ENCODE data around the gene DOCK1.

Gene DOCK1

GRCh38 chr10:127391875-127392274 is 486.6 kb downstream of the DOCK1 start:
- H3K4me3 ChIP-seq (ENCODE audit: low read depth, low read length), result no peak overlapping the region
- no peak overlapping the region for H3K27ac ChIP-seq (ENCODE audit: low read depth, low read length)
- no peak overlapping the region for H3K9ac ChIP-seq (ENCODE audit: low read depth, low read length)
- H3K9me3 ChIP-seq (ENCODE audit: control insufficient read depth, insufficient read depth, low read length), result no peaks in the 10 kb centered on the region
- H3K36me3 ChIP-seq (ENCODE audit: control insufficient read depth, insufficient read depth, low read length), result no peaks in the 10 kb centered on the region
- peaks cover 5% of the 10 kb centered on the region; the same call in 1 of the 2 replicates for H3K4me1 ChIP-seq (ENCODE audit: control insufficient read depth, insufficient read depth, low read length)
- no peaks in the 10 kb centered on the region for H3K27me3 ChIP-seq (ENCODE audit: control insufficient read depth, insufficient read depth, low read length)

- no peaks in the 10 kb centered on the region for H3K27me3 ChIP-seq (ENCODE audit: control insufficient read depth, insufficient read depth, low read length)
- no peak overlapping the region for H3K9ac ChIP-seq (ENCODE audit: low read depth, low read length)
- H3K9me3 ChIP-seq (ENCODE audit: control insufficient read depth, insufficient read depth, low read length), result no peaks in the 10 kb centered on the region
- no peak overlapping the region for H3K27ac ChIP-seq (ENCODE audit: low read depth, low read length)
- no peak overlapping the region for H3K4me3 ChIP-seq (ENCODE audit: low read depth, low read length)
- no peaks in the 10 kb centered on the region for H3K36me3 ChIP-seq (ENCODE audit: control insufficient read depth, insufficient read depth, low read length)
- no peaks in the 10 kb centered on the region for H3K4me1 ChIP-seq (ENCODE audit: control insufficient read depth, insufficient read depth, low read length)
These were observed 487.4 kb downstream of the DOCK1 start for GRCh38 chr10:127392351-127393235.

GRCh38 chr10:127398140-127398970 is 493.1 kb downstream of the DOCK1 start:
- Histone ChIP-seq H3K36me3 (ENCODE audit: control insufficient read depth, insufficient read depth, low read length) (no peaks in the 10 kb centered on the region), H3K9ac (ENCODE audit: low read depth, low read length) (no peak overlapping the region), H3K27me3 (ENCODE audit: control insufficient read depth, insufficient read depth, low read length) (no peaks in the 10 kb centered on the region), H3K27ac (ENCODE audit: low read depth, low read length) (no peak overlapping the region), H3K9me3 (ENCODE audit: control insufficient read depth, insufficient read depth, low read length) (no peaks in the 10 kb centered on the region), H3K4me1 (ENCODE audit: control insufficient read depth, insufficient read depth, low read length) (peaks cover 6% of the 10 kb centered on the region), H3K4me3 (ENCODE audit: low read depth, low read length) (no peak overlapping the region)

DNA sequence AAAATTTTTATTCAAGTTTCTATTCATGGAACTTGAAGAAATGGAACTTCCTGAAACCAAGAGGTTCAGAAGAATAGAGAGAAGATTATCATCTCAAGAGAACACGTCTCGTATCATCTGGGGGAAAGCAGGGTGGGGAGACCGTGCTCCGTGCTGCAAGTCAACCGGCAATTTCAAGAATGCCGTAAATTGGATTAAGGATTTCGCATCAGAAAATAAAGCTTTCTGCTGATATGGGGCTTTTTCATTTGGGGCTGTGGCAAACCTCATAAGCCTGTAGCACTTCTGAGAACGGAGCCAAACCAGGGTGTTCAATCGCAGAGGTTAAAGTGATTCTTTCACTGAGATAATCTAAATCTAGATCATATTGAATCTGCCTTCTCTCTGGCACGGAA is 493.7 kb downstream of the DOCK1 start:
- no peaks in the 10 kb centered on the region for H3K36me3 ChIP-seq (ENCODE audit: control insufficient read depth, insufficient read depth, low read length)
- H3K27me3 ChIP-seq (ENCODE audit: control insufficient read depth, insufficient read depth, low read length), result no peaks in the 10 kb centered on the region
- H3K9ac ChIP-seq (ENCODE audit: low read depth, low read length), result no peak overlapping the region
- H3K4me1 ChIP-seq (ENCODE audit: control insufficient read depth, insufficient read depth, low read length), result peaks cover 6% of the 10 kb centered on the region
- H3K27ac ChIP-seq (ENCODE audit: low read depth, low read length), result peak overlapping the region; percentile 8
- H3K4me3 ChIP-seq (ENCODE audit: low read depth, low read length), result no peak overlapping the region
- no peaks in the 10 kb centered on the region for H3K9me3 ChIP-seq (ENCODE audit: control insufficient read depth, insufficient read depth, low read length)

- no peak overlapping the region for H3K4me3 ChIP-seq (ENCODE audit: low read depth, low read length)
- no peak overlapping the region for H3K27ac ChIP-seq (ENCODE audit: low read depth, low read length)
- H3K9ac ChIP-seq (ENCODE audit: low read depth, low read length), result no peak overlapping the region
- peaks cover 6% of the 10 kb centered on the region for H3K4me1 ChIP-seq (ENCODE audit: control insufficient read depth, insufficient read depth, low read length)
- no peaks in the 10 kb centered on the region for H3K36me3 ChIP-seq (ENCODE audit: control insufficient read depth, insufficient read depth, low read length)
- H3K9me3 ChIP-seq (ENCODE audit: control insufficient read depth, insufficient read depth, low read length), result no peaks in the 10 kb centered on the region
- no peaks in the 10 kb centered on the region for H3K27me3 ChIP-seq (ENCODE audit: control insufficient read depth, insufficient read depth, low read length)
These were observed 494.4 kb downstream of the DOCK1 start for GRCh38 chr10:127399668-127400067.

- Histone ChIP-seq H3K9ac (ENCODE audit: low read depth, low read length) (no peak overlapping the region), H3K4me1 (ENCODE audit: control insufficient read depth, insufficient read depth, low read length) (peaks cover 6% of the 10 kb centered on the region), H3K9me3 (ENCODE audit: control insufficient read depth, insufficient read depth, low read length) (no peaks in the 10 kb centered on the region), H3K36me3 (ENCODE audit: control insufficient read depth, insufficient read depth, low read length) (no peaks in the 10 kb centered on the region), H3K27me3 (ENCODE audit: control insufficient read depth, insufficient read depth, low read length) (no peaks in the 10 kb centered on the region), H3K27ac (ENCODE audit: low read depth, low read length) (no peak overlapping the region), H3K4me3 (ENCODE audit: low read depth, low read length) (no peak overlapping the region)
These were observed 495.0 kb downstream of the DOCK1 start for GRCh38 chr10:127400216-127400615.

- Histone ChIP-seq H3K36me3 (ENCODE audit: control insufficient read depth, insufficient read depth, low read length) (no peaks in the 10 kb centered on the region), H3K9me3 (ENCODE audit: control insufficient read depth, insufficient read depth, low read length) (no peaks in the 10 kb centered on the region), H3K27ac (ENCODE audit: low read depth, low read length) (no peak overlapping the region)
These were observed 497.6 kb downstream of the DOCK1 start for GRCh38 chr10:127402596-127403409.

DNA sequence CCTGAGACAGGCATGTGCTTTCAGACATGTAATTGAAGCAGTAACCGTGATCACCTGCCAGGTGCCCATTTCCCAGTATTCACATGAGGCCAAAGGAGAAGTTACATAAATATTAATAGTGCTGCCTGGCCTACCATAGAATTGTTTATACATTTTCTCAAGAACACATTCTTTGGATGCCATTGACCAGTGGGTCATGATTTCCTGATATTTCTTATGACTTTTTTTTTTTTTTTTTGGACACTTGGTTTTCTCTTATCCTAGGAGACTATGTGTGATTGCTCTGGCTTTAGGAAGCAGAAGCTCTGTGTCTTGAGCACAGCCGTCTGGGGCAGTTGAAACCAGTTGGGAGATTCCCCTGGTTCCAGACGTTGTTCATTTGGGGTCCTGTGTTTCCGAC is 500.0 kb downstream of the DOCK1 start:
- Histone ChIP-seq H3K4me1 (ENCODE audit: control insufficient read depth, insufficient read depth, low read length) (no peaks in the 10 kb centered on the region), H3K4me3 (ENCODE audit: low read depth, low read length) (no peak overlapping the region), H3K36me3 (ENCODE audit: control insufficient read depth, insufficient read depth, low read length) (no peaks in the 10 kb centered on the region), H3K27ac (ENCODE audit: low read depth, low read length) (no peak overlapping the region), H3K9ac (ENCODE audit: low read depth, low read length) (no peak overlapping the region), H3K9me3 (ENCODE audit: control insufficient read depth, insufficient read depth, low read length) (no peaks in the 10 kb centered on the region), H3K27me3 (ENCODE audit: control insufficient read depth, insufficient read depth, low read length) (no peaks in the 10 kb centered on the region)

More at GRCh38 chr10:127402596-127403409, 497.6 kb downstream of the DOCK1 start:
- H3K4me1 ChIP-seq (ENCODE audit: control insufficient read depth, insufficient read depth, low read length), result peaks cover 6% of the 10 kb centered on the region
- H3K9ac ChIP-seq (ENCODE audit: low read depth, low read length), result no peak overlapping the region
- no peaks in the 10 kb centered on the region for H3K27me3 ChIP-seq (ENCODE audit: control insufficient read depth, insufficient read depth, low read length)
- H3K4me3 ChIP-seq (ENCODE audit: low read depth, low read length), result no peak overlapping the region

GRCh38 chr10:127406018-127406550 is 500.9 kb downstream of the DOCK1 start:
- H3K4me1 ChIP-seq (ENCODE audit: control insufficient read depth, insufficient read depth, low read length), result no peaks in the 10 kb centered on the region
- H3K9me3 ChIP-seq (ENCODE audit: control insufficient read depth, insufficient read depth, low read length), result no peaks in the 10 kb centered on the region
- H3K27ac ChIP-seq (ENCODE audit: low read depth, low read length), result no peak overlapping the region
- no peaks in the 10 kb centered on the region for H3K36me3 ChIP-seq (ENCODE audit: control insufficient read depth, insufficient read depth, low read length)
- no peaks in the 10 kb centered on the region for H3K27me3 ChIP-seq (ENCODE audit: control insufficient read depth, insufficient read depth, low read length)
- no peak overlapping the region for H3K9ac ChIP-seq (ENCODE audit: low read depth, low read length)
- no peak overlapping the region for H3K4me3 ChIP-seq (ENCODE audit: low read depth, low read length)

- no peaks in the 10 kb centered on the region for H3K4me1 ChIP-seq (ENCODE audit: control insufficient read depth, insufficient read depth, low read length)
- H3K27me3 ChIP-seq (ENCODE audit: control insufficient read depth, insufficient read depth, low read length), result no peaks in the 10 kb centered on the region
- no peaks in the 10 kb centered on the region for H3K9me3 ChIP-seq (ENCODE audit: control insufficient read depth, insufficient read depth, low read length)
- no peak overlapping the region for H3K27ac ChIP-seq (ENCODE audit: low read depth, low read length)
- no peak overlapping the region for H3K9ac ChIP-seq (ENCODE audit: low read depth, low read length)
- no peaks in the 10 kb centered on the region for H3K36me3 ChIP-seq (ENCODE audit: control insufficient read depth, insufficient read depth, low read length)
- no peak overlapping the region for H3K4me3 ChIP-seq (ENCODE audit: low read depth, low read length)
These were observed 502.3 kb downstream of the DOCK1 start for GRCh38 chr10:127407551-127407950.

All from HUES48 (cell line).